ENCODE data around the gene INPP4A. TPM values are rescaled to one million over a fixed set of nuclear protein-coding genes. Genes with fewer than 3 reads are reported as not detected.

INPP4A gene
- total RNA-seq, 1 experiment from 2014 or later: 23.4 TPM

GRCh38 chr2:98459496-98460175, 15.0 kb downstream of the INPP4A start:
- Histone ChIP-seq H3K79me2 (ENCODE audit: low read length) (peaks cover 83% of the 10 kb centered on the region), H4K20me1 (ENCODE audit: low read length) (no peaks in the 10 kb centered on the region)
- ATAC-seq: peak; percentile 21; the same call in 1 of the 2 replicates

DNA sequence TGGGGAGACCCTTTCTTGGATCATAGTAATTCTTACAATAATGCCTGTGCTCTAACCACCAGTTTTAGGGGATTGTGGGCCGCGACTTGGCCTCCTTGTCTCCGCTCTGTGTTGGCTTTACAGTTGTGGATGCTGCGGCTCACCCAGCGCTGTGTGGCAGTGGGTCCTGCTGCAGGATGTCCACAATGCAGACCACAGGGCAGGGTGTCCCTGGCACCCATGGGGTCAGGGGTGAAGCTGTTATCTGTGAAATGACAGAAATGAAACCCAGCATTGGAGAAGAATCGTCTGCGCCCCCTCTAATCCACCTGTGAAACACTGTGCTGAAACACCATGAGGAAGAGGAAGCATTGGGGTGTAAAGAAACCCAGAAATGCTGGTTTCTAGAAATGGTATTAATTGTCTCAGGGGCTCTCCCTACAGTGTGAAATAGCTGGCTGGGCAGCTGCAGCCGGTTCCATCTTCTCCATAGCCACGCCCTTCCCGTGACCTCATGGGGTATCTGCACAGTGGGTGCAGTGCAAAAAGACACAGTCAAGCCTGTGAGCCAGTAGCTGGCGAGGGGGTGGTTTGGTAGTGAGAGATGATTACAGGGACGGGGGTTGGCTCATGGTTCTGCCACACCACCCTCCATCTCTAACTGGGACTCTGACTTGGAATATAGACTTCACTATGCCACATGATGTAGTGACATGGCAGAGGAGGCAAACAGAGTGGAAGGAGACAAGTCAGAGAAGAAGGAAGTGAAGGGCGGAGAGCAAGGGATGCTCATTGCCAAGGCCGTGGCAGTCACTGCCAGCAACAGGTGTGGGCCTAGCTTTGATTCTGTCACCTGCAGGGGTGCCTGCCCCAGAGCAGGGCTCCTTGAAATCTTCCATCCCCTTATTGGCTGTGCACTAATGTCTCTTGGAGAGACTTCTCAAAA, 16.2 kb downstream of the INPP4A start:
- DNase-seq: no peak
- Histone ChIP-seq H3K4me2 (ENCODE audit: low read length) (no peak overlapping the region), H3K27ac (ENCODE audit: low read length) (no peak overlapping the region), H3K36me3 (ENCODE audit: low read depth, low read length) (peaks cover 6% of the 10 kb centered on the region), H3K27me3 (ENCODE audit: low read length) (no peaks in the 10 kb centered on the region), H3K9me2 (replicated peaks; ENCODE audit: low read length) (no peaks in the 10 kb centered on the region), H4K20me1 (ENCODE audit: low read length) (no peaks in the 10 kb centered on the region), H3K4me3 (ENCODE audit: low read length) (no peak overlapping the region), H3K79me2 (ENCODE audit: low read length) (peaks cover 80% of the 10 kb centered on the region), H3F3A (ENCODE audit: low read length, unreplicated experiment) (no peaks in the 10 kb centered on the region), H3K4me1 (ENCODE audit: insufficient read depth, low read length) (peaks cover 40% of the 10 kb centered on the region), H3K9ac (ENCODE audit: low read length) (no peak overlapping the region), H3K9me3 (ENCODE audit: low read length) (no peaks in the 10 kb centered on the region), H2AFZ (ENCODE audit: low read length) (no peak overlapping the region)
- CTCF ChIA-PET: interaction anchor here (0.7 kb wide), 1 partner anchor 171 kb away, joined by 5 read pairs; no protein-coding TSS in a partner anchor
- BruUV-seq (replicated peaks): no TSS peak
- POLR2A ChIA-PET (ENCODE audit: unreplicated experiment): no interaction called here
- no peak for TF ChIP-seq EZH2phosphoT487 (IDR thresholded peaks at IDR 0.05; ENCODE audit: borderline replicate concordance, low read length)
- TF ChIP-seq EZH2 (IDR thresholded peaks at IDR 0.05; ENCODE audit: low read length, unreplicated experiment): no peak
- TF ChIP-seq, protein P1, sequence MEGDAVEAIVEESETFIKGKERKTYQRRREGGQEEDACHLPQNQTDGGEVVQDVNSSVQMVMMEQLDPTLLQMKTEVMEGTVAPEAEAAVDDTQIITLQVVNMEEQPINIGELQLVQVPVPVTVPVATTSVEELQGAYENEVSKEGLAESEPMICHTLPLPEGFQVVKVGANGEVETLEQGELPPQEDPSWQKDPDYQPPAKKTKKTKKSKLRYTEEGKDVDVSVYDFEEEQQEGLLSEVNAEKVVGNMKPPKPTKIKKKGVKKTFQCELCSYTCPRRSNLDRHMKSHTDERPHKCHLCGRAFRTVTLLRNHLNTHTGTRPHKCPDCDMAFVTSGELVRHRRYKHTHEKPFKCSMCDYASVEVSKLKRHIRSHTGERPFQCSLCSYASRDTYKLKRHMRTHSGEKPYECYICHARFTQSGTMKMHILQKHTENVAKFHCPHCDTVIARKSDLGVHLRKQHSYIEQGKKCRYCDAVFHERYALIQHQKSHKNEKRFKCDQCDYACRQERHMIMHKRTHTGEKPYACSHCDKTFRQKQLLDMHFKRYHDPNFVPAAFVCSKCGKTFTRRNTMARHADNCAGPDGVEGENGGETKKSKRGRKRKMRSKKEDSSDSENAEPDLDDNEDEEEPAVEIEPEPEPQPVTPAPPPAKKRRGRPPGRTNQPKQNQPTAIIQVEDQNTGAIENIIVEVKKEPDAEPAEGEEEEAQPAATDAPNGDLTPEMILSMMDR (conservative IDR thresholded peaks at IDR 0.05; ENCODE audit: low read depth, low read length): no peak
- intact Hi-C loops (cut with micrococcal nuclease): no loop called here
- no peak for ATAC-seq

More at GRCh38 chr2:98459496-98460175, 15.0 kb downstream of the INPP4A start:
- no peaks in the 10 kb centered on the region for H3K9me2 ChIP-seq (replicated peaks; ENCODE audit: low read length)
- CTCF ChIA-PET: no interaction called here
- no peak overlapping the region for H3K4me3 ChIP-seq (ENCODE audit: low read length)
- H3K36me3 ChIP-seq (ENCODE audit: low read depth, low read length): peaks cover 6% of the 10 kb centered on the region
- peak overlapping the region; percentile 58 for H3K27ac ChIP-seq (ENCODE audit: low read length)
- TF ChIP-seq, protein P1 (conservative IDR thresholded peaks at IDR 0.05; ENCODE audit: low read depth, low read length): no peak
- TF ChIP-seq EZH2 (IDR thresholded peaks at IDR 0.05; ENCODE audit: low read length, unreplicated experiment): no peak
- TF ChIP-seq EZH2phosphoT487 (IDR thresholded peaks at IDR 0.05; ENCODE audit: borderline replicate concordance, low read length): no peak
- peak; percentile 38 for DNase-seq
- H3K9me3 ChIP-seq (ENCODE audit: low read length): no peaks in the 10 kb centered on the region
- intact Hi-C loops (cut with micrococcal nuclease): no loop called here
- H3K27me3 ChIP-seq (ENCODE audit: low read length): no peaks in the 10 kb centered on the region
- BruUV-seq (replicated peaks): no TSS peak
- no peaks in the 10 kb centered on the region for H3F3A ChIP-seq (ENCODE audit: low read length, unreplicated experiment)
- no peak overlapping the region for H3K4me2 ChIP-seq (ENCODE audit: low read length)
- peaks cover 50% of the 10 kb centered on the region for H3K4me1 ChIP-seq (ENCODE audit: insufficient read depth, low read length)
- H2AFZ ChIP-seq (ENCODE audit: low read length): no peak overlapping the region
- H3K9ac ChIP-seq (ENCODE audit: low read length): peak overlapping the region; percentile 16; the same call in 1 of the 2 replicates
- POLR2A ChIA-PET (ENCODE audit: unreplicated experiment): no interaction called here

Measured in PC-3 (cell line).